Activated CD8-positive, alpha-beta memory T cell treated with anti-CD3 and anti-CD28 coated beads for 48 hours (primary cell): ENCODE data around the gene CD99.
"Not testable (repeated sequence)": the region's sequence is repeated elsewhere in the genome, so short reads cannot be mapped to it uniquely, and the experiment has no call there.

Experiments
- DNase-seq, 3 experiments: peaks; one replicate each; pipeline ENCODE4 v3.0.0-alpha.2; 2020; ENCODE audit warnings: low read depth in 2 of 3, low spot score in 2 of 3

CD99 gene

DNA sequence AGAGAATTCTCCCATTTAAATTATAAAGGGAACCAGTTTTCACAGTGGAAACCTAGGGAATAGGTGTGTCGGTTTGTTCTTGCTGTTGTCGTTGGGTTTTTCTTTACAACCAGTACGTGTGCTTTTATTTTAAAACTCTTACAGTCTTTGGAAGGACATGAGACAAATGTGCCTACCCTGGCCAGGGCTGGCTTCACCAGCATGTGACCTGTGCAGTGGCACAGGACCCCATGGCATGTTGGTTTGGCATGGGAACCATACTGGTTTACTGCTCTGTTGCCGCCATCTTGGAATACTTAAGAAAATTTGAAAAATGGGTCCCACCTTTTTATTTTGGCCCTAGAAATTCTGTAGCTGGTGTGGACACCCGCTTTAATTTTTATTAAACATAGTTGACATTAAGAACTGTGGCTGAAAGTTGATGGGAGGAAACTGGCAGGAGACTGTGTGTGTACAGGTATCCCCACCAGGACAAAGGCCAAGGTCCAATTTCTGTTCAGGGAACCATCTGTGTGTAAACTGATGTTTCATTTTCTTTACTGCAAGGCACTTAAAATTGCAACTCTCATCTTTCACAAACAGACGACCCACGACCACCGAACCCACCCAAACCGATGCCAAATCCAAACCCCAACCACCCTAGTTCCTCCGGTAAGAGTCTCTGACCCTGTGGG is 28.8 kb downstream of the CD99 start:
- DNase-seq = no peak

DNA sequence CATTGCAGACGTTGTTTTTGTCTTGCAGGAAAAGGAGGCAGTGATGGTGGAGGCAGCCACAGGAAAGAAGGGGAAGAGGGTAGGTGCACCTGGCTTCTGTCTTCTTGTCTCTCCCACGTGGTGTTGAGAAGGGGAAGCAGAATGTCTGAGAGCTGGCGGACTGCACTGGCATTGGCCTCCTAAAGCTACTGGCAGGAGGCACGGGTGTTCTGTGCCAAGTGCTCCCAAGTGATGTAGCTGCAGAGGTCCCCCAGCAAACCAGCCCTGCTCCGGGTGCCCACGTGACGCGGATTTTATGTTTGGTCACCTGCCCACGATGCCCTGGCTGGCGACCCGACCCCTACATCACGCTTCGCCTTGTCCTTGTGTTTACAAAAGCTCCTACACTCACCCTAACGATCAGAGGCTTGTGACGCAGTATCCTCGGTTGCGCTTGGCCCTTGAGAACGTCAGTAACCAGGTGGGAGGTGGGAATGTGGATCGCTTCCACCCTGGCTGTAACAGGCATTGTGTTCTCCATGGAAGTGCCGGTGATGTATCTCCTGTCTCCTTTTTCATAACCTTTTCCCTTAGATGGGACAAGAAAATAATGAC is 32.3 kb downstream of the CD99 start:
- DNase-seq = no peak

DNA sequence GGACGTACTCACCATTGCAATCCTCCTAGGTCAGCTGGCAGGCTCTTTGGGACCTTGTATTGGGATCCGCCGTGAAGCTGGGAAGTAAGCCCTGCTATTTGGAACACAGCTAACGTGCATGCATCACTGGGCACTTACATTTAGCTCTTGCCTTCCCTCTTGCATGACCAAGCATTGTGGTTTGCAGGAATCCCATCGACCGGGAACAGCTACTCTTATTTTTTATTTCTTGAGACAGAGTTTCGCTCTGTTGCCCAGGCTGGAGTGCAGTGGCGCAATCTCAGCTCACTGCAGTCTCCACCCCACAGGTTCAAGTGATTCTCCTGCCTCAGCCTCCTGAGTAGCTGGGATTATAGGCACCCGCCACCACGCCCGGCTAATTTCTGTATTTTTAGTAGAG is 36.2 kb downstream of the CD99 start:
- not testable (repeated sequence) for DNase-seq

DNA sequence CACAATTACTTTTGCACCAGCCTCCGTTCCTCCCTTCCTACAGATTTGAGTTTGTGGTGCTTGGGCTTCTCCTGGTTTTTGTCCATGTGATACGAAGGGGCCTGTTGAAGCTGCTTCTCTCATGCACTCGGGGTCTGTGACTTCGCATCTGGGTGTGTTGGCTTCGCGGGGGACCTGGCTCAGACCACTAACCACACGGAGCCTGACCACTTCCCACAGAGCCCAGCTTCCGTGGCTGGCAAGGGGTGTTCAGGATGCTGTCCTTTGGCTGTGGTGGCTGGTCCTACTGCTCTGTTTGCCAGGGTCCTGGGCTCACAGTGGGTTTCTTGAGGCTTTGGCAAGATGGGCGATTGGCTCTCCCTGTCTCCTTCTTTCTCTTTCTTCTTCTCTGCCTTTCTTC is 41.0 kb downstream of the CD99 start:
- DNase-seq = no peak

DNA sequence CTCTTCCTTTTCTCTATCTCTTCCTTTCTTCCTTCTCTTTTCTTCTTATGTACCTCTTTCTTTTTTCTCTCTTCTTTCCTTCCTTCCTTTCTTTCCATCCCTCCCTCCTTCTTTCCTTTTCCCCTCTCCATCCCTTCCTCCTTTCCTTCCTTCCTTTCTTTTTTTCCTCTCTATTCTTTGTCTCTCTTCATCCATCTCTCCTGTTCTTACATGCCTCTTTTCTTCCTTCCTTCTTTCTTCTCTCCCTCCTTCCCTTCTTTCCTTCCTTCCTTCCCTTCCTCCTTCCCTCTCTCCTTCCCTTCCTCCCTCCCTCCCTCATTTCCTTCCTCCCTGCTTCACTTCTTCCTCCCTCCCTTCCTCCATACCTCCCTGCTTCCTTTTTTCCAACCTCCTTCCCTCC is 41.6 kb downstream of the CD99 start:
- no peak for DNase-seq

DNA sequence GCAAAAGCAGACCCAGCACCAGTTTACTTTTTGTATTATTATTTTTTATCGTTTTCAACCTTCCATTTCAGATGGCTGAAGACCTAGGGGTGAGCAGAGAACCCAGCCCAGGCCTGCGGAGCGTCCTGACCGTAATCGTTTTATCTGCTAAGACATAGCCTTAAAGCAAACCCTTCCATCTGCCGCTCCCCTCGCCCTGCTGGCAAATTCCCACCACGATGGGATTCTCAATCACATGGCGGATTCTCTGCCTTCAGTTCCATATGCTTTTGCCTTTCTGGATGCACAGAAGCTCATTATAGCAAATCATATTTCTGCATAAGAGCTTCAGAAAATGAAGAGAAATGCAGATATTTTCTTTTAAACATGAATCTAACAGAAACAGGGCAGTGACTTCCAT is 42.2 kb downstream of the CD99 start:
- DNase-seq = no peak

DNA sequence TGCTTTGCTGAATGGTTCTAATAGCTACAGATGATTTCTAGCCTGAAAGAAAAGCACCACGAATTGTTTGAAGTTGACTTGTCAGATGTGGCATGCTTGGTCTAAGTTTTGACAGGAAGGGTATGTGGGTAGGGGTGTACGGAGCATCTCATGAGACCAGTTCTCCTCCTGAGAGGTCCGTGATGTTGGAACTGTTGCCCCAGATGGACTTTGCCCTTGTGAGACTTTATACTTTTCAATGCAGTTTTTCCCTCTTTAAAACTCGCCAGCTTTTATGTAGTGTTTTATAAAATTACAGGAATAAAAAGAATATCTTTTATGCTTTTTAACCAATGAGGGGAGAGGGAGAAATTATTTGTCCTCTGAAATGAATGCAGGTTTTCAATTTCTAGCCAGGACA is 44.2 kb downstream of the CD99 start:
- no peak for DNase-seq

DNA sequence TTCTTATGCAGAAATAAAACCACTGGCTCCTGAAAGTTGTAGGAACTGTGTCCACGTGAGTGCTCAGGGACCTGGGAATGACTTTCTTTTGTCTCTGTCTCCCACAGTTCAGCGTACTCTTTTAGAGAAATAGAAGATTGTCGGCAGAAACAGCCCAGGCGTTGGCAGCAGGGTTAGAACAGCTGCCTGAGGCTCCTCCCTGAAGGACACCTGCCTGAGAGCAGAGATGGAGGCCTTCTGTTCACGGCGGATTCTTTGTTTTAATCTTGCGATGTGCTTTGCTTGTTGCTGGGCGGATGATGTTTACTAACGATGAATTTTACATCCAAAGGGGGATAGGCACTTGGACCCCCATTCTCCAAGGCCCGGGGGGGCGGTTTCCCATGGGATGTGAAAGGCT is 49.6 kb downstream of the CD99 start:
- DNase-seq = no peak

DNA sequence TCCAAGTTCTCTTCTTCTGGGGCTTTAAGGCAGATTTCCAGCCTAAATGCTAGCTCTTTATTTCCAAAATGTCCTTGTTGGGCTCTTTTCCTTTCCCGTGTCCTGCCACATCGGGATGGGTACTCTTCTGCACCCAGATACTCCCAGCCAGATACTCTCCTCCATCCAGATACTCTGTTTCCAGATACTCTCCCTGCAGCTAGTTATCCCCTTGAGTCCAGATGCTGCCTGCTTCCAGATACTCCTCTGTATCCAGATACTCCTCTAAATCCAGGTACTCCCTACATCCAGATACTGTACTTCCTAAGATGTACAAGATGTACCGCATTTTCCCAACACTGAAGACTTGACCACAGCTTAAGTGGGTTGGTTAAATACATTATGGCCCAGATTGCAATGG is 50.3 kb downstream of the CD99 start:
- no peak for DNase-seq

DNA sequence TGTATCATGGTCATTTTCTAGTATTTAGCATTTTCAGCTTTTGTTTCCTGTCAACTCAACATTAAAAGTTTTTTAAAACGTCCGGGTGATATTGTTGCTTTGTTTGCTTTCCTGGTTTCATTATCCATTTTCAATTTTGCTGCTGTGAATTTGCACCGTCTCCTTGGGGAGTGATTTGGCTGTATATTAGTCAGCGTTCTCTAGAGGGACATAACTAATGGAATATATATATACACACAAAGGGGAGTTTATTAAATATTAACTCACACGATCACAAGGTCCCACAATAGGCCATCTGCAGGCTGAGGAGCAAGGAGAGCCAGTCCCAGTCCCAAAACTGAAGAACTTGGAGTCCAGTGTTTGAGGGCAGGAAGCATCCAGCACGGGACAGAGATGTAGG is 55.2 kb downstream of the CD99 start:
- not testable (repeated sequence) for DNase-seq

DNA sequence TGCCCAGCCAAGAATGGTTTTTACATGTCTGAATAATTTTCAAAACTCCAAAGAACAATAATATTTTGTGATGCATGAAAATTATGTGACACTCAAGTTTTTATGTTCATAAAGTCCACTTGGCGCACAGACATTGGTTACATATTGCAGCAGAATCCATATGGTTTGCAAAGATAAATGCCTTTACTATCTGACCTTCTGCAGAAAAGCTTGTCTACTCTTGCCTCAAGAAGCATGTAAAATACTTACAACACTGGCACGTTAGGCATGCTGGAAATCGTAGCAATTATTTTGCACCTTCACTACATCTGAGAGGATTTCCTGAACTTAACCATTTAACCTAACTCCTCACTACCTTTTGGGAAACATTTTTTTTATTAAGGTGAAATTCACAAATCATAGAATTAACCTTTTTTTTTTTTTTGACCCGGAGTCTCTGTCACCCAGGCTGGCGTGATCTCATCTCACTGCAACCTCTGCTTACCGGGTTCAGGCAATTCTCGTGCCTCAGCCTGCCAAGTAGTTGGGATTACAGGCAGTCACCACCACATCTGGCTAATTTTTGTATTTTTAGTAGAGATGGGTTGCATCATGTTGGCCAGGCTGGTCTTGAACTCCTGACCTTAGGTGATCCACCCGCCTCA is 57.2 kb downstream of the CD99 start:
- no peak for DNase-seq

DNA sequence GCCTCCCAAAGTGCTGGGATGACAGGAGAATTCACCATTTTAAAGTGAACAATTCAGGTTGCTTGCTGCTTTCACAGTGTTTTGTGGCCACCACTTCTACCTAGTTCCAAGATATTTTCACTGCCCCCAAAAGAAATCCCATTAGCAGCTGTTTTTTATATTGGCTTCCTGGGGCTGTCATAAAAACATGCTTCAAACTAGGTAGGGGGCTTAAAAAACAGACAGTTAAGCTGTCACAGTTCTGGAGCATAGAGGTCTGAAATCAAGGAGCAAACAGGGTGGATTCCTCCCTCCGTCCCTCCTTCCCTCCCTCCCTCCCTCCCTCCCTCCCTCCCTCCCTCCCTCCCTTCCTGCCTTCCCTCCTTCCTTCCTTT is 57.7 kb downstream of the CD99 start:
- no peak for DNase-seq

DNA sequence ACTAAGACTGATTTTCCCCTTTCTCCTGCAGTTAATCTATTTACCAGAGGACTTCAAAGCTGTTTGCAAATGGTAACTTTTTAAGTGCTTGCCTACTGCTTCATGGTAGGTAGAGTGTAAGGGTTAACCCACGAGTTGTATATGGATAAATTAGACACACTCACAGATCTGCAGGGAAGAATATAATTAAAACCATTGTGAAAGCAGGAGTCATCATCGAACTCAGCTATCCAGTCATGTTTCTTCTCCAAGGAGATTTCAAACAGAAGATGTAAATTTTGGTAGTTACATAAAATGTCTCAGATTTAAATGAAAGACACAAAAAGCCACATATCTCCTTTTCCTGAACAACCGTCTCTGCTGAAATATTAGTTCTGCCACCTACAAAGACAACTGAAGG is 60.2 kb downstream of the CD99 start:
- DNase-seq = no peak

DNA sequence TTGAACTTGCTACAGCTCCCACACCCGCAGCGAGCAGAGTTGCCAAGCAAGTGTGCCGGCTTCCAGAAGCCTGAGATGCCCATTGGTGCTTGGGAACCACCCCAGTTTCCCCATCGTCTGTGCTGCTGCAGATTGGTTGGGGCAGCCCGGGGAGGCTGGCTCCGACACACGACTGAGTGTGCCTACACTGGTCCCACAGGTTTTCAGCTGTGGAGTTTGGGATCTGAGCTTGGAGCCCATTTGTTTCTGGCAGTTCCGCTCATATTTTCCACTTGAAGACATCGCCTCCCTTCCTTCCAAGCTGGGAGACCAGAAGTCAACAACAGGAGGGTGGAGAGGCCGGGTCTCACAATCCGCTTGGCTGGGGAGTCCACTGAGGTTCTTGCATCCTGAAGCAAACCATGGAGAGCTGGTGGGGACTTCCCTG is 60.8 kb downstream of the CD99 start, which contains the start of gene XG:
Gene XG (plus strand): TSS at position 167 of the 427 bp plus-strand sequence. CDS start 235 bp downstream, at position 402.
- DNase-seq = not testable (repeated sequence)

DNA sequence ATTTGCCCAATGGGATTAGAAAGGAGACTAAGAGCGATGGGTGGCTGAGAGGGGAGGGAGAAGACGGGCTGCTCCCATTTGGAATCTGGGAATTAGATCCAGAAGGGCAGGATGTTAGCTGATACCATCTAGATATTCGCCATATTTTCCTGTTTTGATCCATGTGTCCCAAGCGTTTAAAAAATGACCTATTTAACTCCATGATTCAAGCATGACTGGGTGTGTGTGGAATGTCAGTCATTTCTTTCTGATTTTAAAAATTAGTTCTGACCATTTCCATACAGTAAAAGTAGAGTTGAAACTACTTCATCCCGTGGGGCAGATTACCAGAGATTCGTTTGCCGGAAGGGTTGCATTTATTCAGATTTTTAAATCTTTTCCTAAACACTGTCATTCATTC is 61.3 kb downstream of the CD99 start:
- DNase-seq = not testable (repeated sequence)

DNA sequence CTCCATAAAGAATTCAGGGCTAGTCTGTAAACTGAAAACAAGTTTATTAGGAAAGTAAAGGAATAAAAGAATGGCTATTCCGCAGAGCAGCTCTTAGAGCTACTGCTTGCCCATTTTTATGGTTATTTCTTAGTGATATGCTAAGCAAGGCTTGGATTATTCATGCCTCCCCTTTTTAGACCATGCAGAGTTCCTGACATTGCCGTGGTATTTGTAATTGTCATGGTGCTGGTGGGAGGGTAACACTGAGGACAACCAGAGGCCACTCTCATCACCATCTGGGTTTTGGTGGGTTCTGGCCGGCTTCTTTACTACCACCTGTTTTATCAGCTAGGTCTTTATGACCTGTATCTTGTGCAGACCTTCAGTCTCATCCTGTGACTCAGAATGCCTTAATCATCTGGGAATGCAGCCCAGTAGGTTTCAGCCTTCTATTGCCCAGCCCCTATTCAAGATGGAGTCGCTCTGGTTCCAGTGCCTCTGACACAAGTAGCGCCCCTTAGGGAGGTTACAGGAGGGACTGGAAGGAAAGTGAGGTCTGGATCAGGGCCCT is 64.1 kb downstream of the CD99 start:
- not testable (repeated sequence) for DNase-seq

DNA sequence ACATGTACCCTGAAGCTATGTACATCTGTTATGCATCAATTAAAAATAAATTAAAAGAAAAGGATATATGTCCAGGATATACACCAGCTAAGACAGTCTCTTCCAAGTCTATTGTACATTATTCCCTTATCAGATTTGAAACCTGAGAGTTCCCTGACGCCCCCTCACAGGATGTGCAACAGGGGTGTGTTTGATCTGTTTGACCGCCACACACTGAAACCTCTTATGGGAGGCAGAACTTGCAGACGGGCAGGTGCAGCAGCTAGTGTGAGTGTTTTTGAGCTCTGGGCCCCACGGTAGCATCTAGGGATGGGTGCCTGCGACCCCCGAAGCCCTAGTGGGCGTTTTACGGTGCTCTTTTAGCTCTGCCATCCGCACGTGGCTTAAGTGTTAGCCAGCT is 65.5 kb downstream of the CD99 start:
- no peak for DNase-seq

DNA sequence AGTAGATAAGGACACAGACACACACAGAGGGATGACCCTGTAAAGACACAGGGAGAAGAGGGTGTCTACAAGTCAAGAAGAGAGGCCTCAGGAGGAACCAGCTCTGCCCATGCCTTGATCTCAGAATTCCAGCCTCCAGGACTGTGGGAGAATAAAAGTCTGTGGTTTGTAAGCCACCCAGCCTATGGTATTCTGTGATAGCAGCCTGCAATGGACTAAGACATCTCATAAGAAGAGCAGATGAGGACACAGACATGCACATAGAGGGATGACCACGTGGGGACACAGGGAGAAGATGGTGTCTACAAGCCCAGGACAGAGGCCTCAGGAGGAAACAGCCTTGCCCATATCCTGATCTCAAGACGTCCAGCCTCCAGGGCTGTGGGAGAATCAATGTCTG is 70.2 kb downstream of the CD99 start:
- DNase-seq = no peak

DNA sequence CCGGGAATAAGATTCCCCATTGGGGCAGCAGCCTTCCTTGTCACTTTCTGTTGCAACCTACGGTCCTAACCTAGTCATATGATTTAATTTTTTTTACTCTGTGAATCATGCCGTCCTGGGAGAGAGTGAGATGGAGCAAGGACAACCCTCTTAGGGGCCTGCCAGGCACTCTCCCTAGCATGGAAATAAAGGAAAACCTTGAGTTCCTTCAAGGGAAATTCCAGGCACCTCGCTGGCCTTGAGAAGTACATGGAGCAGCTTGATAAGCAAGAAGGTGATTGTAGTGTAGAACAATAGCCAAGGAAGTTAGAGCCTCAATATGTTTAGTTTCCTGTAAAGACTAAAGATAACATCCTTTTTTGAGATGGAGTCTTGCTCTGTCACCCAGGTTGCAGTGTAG is 71.6 kb downstream of the CD99 start:
- not testable (repeated sequence) for DNase-seq

DNA sequence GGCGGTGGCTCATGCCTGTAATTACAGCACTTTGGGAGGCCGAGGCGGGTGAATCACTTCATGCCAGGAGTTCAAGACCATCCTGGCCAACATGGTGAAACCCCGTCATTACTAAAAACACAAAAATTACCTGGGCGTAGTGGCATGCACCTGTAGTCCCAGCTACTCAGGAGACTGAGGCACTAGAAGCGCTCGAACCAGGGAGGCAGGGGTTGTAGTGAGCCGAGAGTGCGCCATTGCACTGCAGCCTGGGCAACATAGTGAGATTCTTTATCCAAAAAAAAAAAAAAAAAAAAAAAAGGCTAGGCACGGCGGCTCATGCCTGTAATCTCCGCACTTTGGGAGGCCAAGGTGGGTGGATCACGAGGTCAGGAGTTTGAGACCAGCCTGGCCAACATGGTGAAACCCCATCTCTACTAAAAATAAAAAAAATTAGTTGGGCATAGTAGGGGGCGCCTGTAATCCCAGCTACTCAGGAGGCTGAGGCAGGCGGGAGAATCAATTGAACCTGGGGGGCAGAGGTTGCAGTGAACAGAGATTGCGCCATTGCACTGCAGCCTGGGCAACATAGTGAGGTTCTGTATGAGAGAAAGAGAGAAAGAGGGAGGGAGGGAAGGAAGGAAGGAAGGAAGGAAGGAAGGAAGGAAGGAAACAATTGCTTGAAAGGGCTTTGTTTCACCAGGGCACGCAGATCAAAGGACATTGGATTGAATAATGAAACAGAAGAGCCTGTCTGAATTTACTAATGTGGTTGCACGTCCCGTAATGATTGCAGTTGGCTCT is 73.9 kb downstream of the CD99 start:
- not testable (repeated sequence) for DNase-seq

DNA sequence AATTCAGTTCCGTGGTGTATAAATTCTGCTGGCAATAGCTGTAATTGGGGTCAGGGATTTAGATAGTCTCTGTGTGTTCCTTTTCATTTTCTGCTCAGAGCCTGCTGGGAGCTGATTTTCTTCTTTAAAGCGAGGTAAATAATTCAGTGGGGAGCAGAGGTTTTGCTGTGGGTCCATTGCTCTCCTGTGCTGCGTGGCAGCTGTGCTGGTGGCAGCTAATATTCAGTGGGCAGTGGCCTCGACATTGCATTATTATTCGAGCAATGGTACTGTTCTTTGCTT is 74.4 kb downstream of the CD99 start:
- no peak for DNase-seq

DNA sequence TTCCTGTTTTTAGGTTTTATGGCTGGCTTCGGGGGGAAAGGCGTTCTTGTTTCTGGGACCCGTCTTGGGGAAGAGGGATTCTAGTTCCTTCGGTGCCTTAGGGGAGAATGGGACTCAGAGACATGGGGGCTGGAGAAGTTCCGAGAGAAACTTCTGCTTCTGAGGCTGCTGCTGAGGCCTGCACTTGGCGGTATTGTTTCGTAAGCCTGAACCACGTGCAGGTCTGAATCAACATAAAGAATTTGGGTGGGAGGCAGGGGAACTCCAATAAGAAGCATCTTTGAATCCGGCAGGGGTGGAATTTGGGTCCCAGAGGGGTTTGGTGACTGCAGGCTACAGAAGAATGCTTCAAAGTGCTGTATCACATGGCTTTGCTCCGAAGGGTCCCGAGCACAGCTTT is 75.8 kb downstream of the CD99 start:
- DNase-seq = no peak
